Chondrocyte (in vitro differentiated cells): ENCODE results near the gene FAM78B. TPM values are rescaled to one million over a fixed set of nuclear protein-coding genes. Genes with fewer than 3 reads are reported as not detected.

ENCODE experiments used
- DNase-seq: peaks from one replicate; pipeline ENCODE4 v3.0.0; 2021; ENCODE audit warnings: mixed read lengths, low spot score
- H3K27ac Mint-ChIP-seq: one replicate; pipeline ENCODE4 v1.8.0; 2021; ENCODE audit warnings: mild to moderate bottlenecking, moderate library complexity, mixed read lengths; ENCODE audit not compliant: unreplicated experiment
- H3K27me3 Mint-ChIP-seq: 2 replicates; pipeline ENCODE4 v1.8.0; 2021; ENCODE audit warnings: low read depth, mixed read lengths
- H3K36me3 Mint-ChIP-seq: 2 replicates; pipeline ENCODE4 v1.8.0; 2021; ENCODE audit warnings: low read depth, mixed read lengths
- H3K4me1 Mint-ChIP-seq: 2 replicates; pipeline ENCODE4 v1.8.0; 2021; ENCODE audit warnings: low read depth, mild to moderate bottlenecking, mixed read lengths
- H3K4me3 Mint-ChIP-seq: one replicate; pipeline ENCODE4 v1.8.0; 2021; ENCODE audit warnings: mild to moderate bottlenecking, moderate library complexity, mixed read lengths; ENCODE audit not compliant: unreplicated experiment
- H3K9me3 Mint-ChIP-seq: 2 replicates; pipeline ENCODE4 v1.8.0; 2021; ENCODE audit warnings: low read depth, mixed read lengths
- CTCF ChIP-seq: fragments of 200-600 bp; sonication (generic); IDR thresholded peaks from 2 replicates; pipeline ENCODE4 v1.5.0; 2021; ENCODE audit warnings: antibody characterized with exemption, mild to moderate bottlenecking, moderate library complexity
- total RNA-seq: library from RNA; stranded (reverse); gene quantifications from 3 replicates; pipeline ENCODE4 v1.2.1, GENCODE V29; 2021

The FAM78B gene
- total RNA-seq, 1 donor from 2014 or later: 0.22 TPM

GRCh38 chr1:166156674-166157073 is 10.1 kb downstream of the FAM78B start:
- H3K36me3 Mint-ChIP-seq: no peaks in the 10 kb centered on the region
- no peak overlapping the region for H3K27ac Mint-ChIP-seq
- peaks cover 9% of the 10 kb centered on the region for H3K27me3 Mint-ChIP-seq
- no peak overlapping the region for H3K4me3 Mint-ChIP-seq
- H3K4me1 Mint-ChIP-seq: no peaks in the 10 kb centered on the region
- H3K9me3 Mint-ChIP-seq: peaks cover under 1% of the 10 kb centered on the region
- DNase-seq: no peak
- TF ChIP-seq CTCF: no peak

GRCh38 chr1:166155108-166155507 is 11.7 kb downstream of the FAM78B start:
- H3K4me1 Mint-ChIP-seq: no peaks in the 10 kb centered on the region
- H3K27me3 Mint-ChIP-seq: peaks cover 3% of the 10 kb centered on the region
- no peak overlapping the region for H3K27ac Mint-ChIP-seq
- no peak overlapping the region for H3K4me3 Mint-ChIP-seq
- DNase-seq: no peak
- no peak for TF ChIP-seq CTCF
- peaks cover 3% of the 10 kb centered on the region for H3K9me3 Mint-ChIP-seq
- no peaks in the 10 kb centered on the region for H3K36me3 Mint-ChIP-seq

GRCh38 chr1:166153525-166154314 is 13.1 kb downstream of the FAM78B start:
- Mint-ChIP-seq H3K9me3 (peaks cover 3% of the 10 kb centered on the region), H3K36me3 (no peaks in the 10 kb centered on the region), H3K4me3 (no peak overlapping the region), H3K27me3 (no peaks in the 10 kb centered on the region), H3K27ac (no peak overlapping the region), H3K4me1 (no peaks in the 10 kb centered on the region)
- DNase-seq: no peak
- TF ChIP-seq CTCF: no peak

GRCh38 chr1:166152978-166153377 is 13.8 kb downstream of the FAM78B start:
- TF ChIP-seq CTCF: no peak
- DNase-seq: no peak
- Mint-ChIP-seq H3K9me3 (peaks cover 5% of the 10 kb centered on the region), H3K36me3 (no peaks in the 10 kb centered on the region), H3K4me1 (no peaks in the 10 kb centered on the region), H3K27me3 (no peaks in the 10 kb centered on the region), H3K4me3 (no peak overlapping the region), H3K27ac (no peak overlapping the region)

GRCh38 chr1:166151804-166152203 is 15.0 kb downstream of the FAM78B start:
- TF ChIP-seq CTCF: no peak
- Mint-ChIP-seq H3K9me3 (peaks cover 5% of the 10 kb centered on the region), H3K27ac (no peak overlapping the region), H3K27me3 (no peaks in the 10 kb centered on the region), H3K4me1 (no peaks in the 10 kb centered on the region), H3K4me3 (no peak overlapping the region), H3K36me3 (no peaks in the 10 kb centered on the region)
- no peak for DNase-seq
